H1 (cell line): Measurements from ENCODE around the gene COL25A1. TPM values are rescaled to one million over a fixed set of nuclear protein-coding genes. Genes with fewer than 3 reads are reported as not detected.

Experiments used
- polyA plus RNA-seq, 7 experiments: library from polyadenylated mRNA; depleted of rRNA in 3 of 7; stranded (reverse) in 5 of 7; unstranded in 2 of 7; fragments of >200 nt in 5 of 7; fragments of 200-250 nt in 2 of 7; gene quantifications; 1 replicate in 5 of 7; 2 replicates in 1 of 7; 4 replicates in 1 of 7; pipeline versions ENCODE4 v1.2.1 to v1.2.3, GENCODE V29; 2011 to 2013; ENCODE audit warnings: missing spikeins in 2 of 7, mixed read lengths in 2 of 7
- total RNA-seq: library from RNA; stranded (reverse); fragmentation: NEBNext Ultra II Directional; extraction: Animal tissue kit (Norgen Biotek cat#: 25700); gene quantifications from 2 replicates; pipeline ENCODE4 v1.2.1, GENCODE V29; 2021

Gene COL25A1
- total and polyA plus RNA-seq, 2 of the 8 experiments (the other 6 are each of a cell fraction or from before 2014, with no cell fraction given): 1.1 to 8.3 TPM

Other genes with a start within 250 kb of the COL25A1 start
- 24.2 and 25.6 TPM in 2 replicates for gene SEC24B, start 131.2 kb upstream of the COL25A1 start, total RNA-seq
- 20.5 and 30.9 TPM in 2 replicates for gene SEC24B, start 131.2 kb upstream of the COL25A1 start, polyA plus RNA-seq (2011; rRNA removed)